Measurements from ENCODE around the gene SPAG9. TPM values are rescaled to one million over a fixed set of nuclear protein-coding genes. Genes with fewer than 3 reads are reported as not detected.

The SPAG9 gene
- total RNA-seq, 4 donors from 2014 or later = 81.2 to 99.9 (median 89.9) TPM

- Histone ChIP-seq H3K27ac (replicated peaks in 1 of 4) (no peak overlapping the region), H3K4me3 (no peak overlapping the region), H3K36me3 (peaks cover 3 to 68% (median 43%) of the 10 kb centered on the region in 4 donors), H3K4me1 (peaks cover 0 to 18% (median 10%) of the 10 kb centered on the region in 4 donors), H3K27me3 (no peaks in the 10 kb centered on the region), H3K9me3 (no peaks in the 10 kb centered on the region)
- whole genome bisulfite sequencing = 92% methylated on average over 4 of the region's 4 CpGs
- no peak for DNase-seq (ENCODE audit: extremely low spot score)
- intact Hi-C loops (cut with DNase I) = no loop called here
- TF ChIP-seq CTCF (IDR thresholded peaks at IDR 0.05) (no peak), POLR2AphosphoS5 (IDR thresholded peaks at IDR 0.05) (no peak), POLR2A (IDR thresholded peaks at IDR 0.05; ENCODE audit: low read depth) (no peak), EP300 (IDR thresholded peaks at IDR 0.05) (no peak)
Measured at GRCh38 chr17:51012538-51012937, 108.1 kb downstream of the SPAG9 start.

- no peaks in the 10 kb centered on the region for H3K9me3 ChIP-seq
- peaks cover 0 to 6% (median 6%) of the 10 kb centered on the region in 4 donors for H3K4me1 ChIP-seq
- TF ChIP-seq EP300 (IDR thresholded peaks at IDR 0.05) (no peak), CTCF (IDR thresholded peaks at IDR 0.05) (no peak), POLR2A (IDR thresholded peaks at IDR 0.05; ENCODE audit: low read depth) (no peak), POLR2AphosphoS5 (IDR thresholded peaks at IDR 0.05) (no peak)
- H3K27me3 ChIP-seq = no peaks in the 10 kb centered on the region
- intact Hi-C loops (cut with DNase I) = no loop called here
- no peak overlapping the region for H3K4me3 ChIP-seq
- H3K36me3 ChIP-seq = peaks cover 16 to 69% (median 45%) of the 10 kb centered on the region in 4 donors
- no peak overlapping the region for H3K27ac ChIP-seq (replicated peaks in 1 of 4)
- WGBS = 96% methylated on average over 1 of the region's 1 CpG
- no peak for DNase-seq (ENCODE audit: extremely low spot score)
Measured at GRCh38 chr17:51010173-51010675, 110.4 kb downstream of the SPAG9 start.

GRCh38 chr17:51006601-51007000 lies 114.1 kb downstream of the SPAG9 start:
- Histone ChIP-seq H3K36me3 (peaks cover 19 to 74% (median 47%) of the 10 kb centered on the region in 4 donors), H3K27ac (replicated peaks in 1 of 4) (no peak overlapping the region), H3K4me1 (no peaks in the 10 kb centered on the region), H3K27me3 (no peaks in the 10 kb centered on the region), H3K4me3 (no peak overlapping the region), H3K9me3 (no peaks in the 10 kb centered on the region)
- no peak for DNase-seq (ENCODE audit: extremely low spot score)
- intact Hi-C loops (cut with DNase I) = loop anchor here (5.0 kb wide), 1 partner anchor 51 kb away; no protein-coding TSS in a partner anchor
- TF ChIP-seq POLR2AphosphoS5 (IDR thresholded peaks at IDR 0.05) (no peak), CTCF (IDR thresholded peaks at IDR 0.05) (no peak), EP300 (IDR thresholded peaks at IDR 0.05) (no peak), POLR2A (IDR thresholded peaks at IDR 0.05; ENCODE audit: low read depth) (no peak)
- WGBS = 98% methylated on average over 1 of the region's 1 CpG

GRCh38 chr17:51005768-51006167 lies 114.9 kb downstream of the SPAG9 start:
- intact Hi-C loops (cut with DNase I) = loop anchor here (5.0 kb wide), 1 partner anchor 52 kb away; no protein-coding TSS in a partner anchor
- TF ChIP-seq CTCF (IDR thresholded peaks at IDR 0.05) = no peak
- TF ChIP-seq POLR2AphosphoS5 (IDR thresholded peaks at IDR 0.05) = no peak
- no peak for TF ChIP-seq EP300 (IDR thresholded peaks at IDR 0.05)
- TF ChIP-seq POLR2A (IDR thresholded peaks at IDR 0.05; ENCODE audit: low read depth) = no peak
- no peaks in the 10 kb centered on the region for H3K27me3 ChIP-seq
- H3K27ac ChIP-seq (replicated peaks in 1 of 4) = no peak overlapping the region
- 86% methylated on average over 2 of the region's 2 CpGs for WGBS
- H3K36me3 ChIP-seq = peaks cover 20 to 72% (median 45%) of the 10 kb centered on the region in 4 donors
- H3K4me1 ChIP-seq = peaks cover 0 to 4% (median 0%) of the 10 kb centered on the region in 4 donors
- no peak overlapping the region for H3K4me3 ChIP-seq
- H3K9me3 ChIP-seq = no peaks in the 10 kb centered on the region
- DNase-seq (ENCODE audit: extremely low spot score) = no peak
